ENCODE results near the gene TRAF1. TPM values are rescaled to one million over a fixed set of nuclear protein-coding genes. Genes with fewer than 3 reads are reported as not detected.

The TRAF1 gene
- total RNA-seq, 1 donor from 2014 or later: 3.0 TPM

DNA sequence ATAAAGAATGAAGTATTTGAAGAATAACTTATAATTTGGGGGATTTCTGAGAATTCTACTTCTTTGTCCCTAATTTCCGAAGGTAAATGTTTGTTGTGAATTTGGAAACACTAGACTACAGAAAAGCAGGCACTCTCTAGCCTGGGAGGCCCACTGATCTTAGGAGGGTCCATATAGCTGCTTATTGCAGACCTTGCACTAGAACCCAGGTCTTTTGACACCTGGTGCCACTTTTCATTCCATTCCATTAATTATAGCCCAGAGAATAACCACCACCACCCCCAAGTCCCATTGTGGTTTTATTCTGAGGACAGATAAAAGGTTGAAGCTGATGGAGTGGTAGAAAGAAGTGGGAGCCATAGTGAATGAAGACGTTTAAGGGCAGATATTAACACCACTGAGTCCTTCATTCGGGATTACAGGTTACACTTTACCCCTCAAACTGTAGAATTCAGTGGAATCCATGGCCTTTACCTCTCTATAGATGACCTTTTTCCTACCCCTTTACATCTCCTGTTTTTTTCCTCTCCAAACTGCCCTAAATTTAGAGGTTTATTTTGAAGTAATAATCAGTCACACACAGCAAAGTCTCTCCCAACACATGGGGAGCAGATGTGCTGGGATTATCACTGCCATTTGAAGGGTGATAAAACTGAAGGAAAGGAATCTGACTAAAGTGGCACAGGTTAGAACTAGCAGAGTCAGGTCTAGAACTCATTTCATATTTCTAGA is 71.8 kb downstream of the TRAF1 start:
- no peak for ATAC-seq
- no peak for DNase-seq (ENCODE audit: low spot score)

DNA sequence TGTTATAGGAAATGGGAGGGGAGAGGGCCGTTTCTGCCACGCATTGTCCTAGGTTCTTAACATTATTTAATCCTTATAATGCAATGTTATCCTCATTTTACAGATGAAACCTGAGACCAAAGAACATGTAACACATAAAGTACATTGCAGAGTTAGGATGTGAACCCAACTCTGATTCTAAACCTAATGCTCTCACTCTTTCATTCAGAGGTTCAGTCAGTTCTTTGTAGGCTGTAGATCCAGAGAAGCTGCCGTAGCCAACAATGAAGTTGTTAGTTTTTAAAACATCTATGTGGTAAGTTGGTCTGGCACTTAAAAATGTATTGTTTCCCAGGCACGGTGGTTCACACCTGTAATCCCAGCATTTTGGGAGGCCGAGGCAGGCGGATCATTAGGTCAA is 73.4 kb downstream of the TRAF1 start:
- ATAC-seq: no peak
- DNase-seq (ENCODE audit: low spot score): no peak

Other genes starting within 250 kb of the TRAF1 start
- gene MEGF9, start 212.3 kb downstream of the TRAF1 start, total RNA-seq: 26.4 TPM
- gene FBXW2, start 133.4 kb downstream of the TRAF1 start, total RNA-seq: 46.2 TPM
- 44.4 TPM for gene PSMD5, start 83.9 kb downstream of the TRAF1 start, total RNA-seq
- gene PHF19, start 49.6 kb downstream of the TRAF1 start, total RNA-seq: 2.4 TPM
- 386 TPM for gene C5, start 123.5 kb upstream of the TRAF1 start, total RNA-seq
- gene CNTRL, start 148.2 kb upstream of the TRAF1 start, total RNA-seq: 3.6 TPM